Stomach smooth muscle (tissue), 2 donors: ENCODE data around the gene SMOC2.

Source experiments
- H3K27ac ChIP-seq: one replicate; pipeline ENCODE4 v1.7.0; 2013; ENCODE audit warnings: mild to moderate bottlenecking, low read length, inconsistent platforms
- H3K27me3 ChIP-seq, 2 donors: one replicate each; pipeline ENCODE4 v1.7.0; 2013; ENCODE audit warnings: low read length in 2 of 2; ENCODE audit not compliant: insufficient read depth in 2 of 2, control insufficient read depth in 1 of 2
- H3K36me3 ChIP-seq, 2 donors: one replicate each; pipeline ENCODE4 v1.7.0; 2013; ENCODE audit warnings: low read length in 2 of 2; ENCODE audit not compliant: control insufficient read depth in 2 of 2, insufficient read depth in 2 of 2
- H3K4me1 ChIP-seq: one replicate; pipeline ENCODE4 v1.7.0; 2013; ENCODE audit warnings: low read length; ENCODE audit not compliant: control insufficient read depth, insufficient read depth
- H3K4me3 ChIP-seq, 2 donors: one replicate each; pipeline ENCODE4 v1.7.0; 2013; ENCODE audit warnings: low read length in 2 of 2
- H3K9ac ChIP-seq, 2 donors: one replicate each; pipeline ENCODE4 v1.7.0; 2013; ENCODE audit warnings: low read length in 2 of 2, mild to moderate bottlenecking in 1 of 2
- H3K9me3 ChIP-seq, 2 donors: one replicate each; pipeline ENCODE4 v1.7.0; 2013; ENCODE audit warnings: low read length in 2 of 2; ENCODE audit not compliant: control insufficient read depth in 2 of 2
- donor health status: healthy.
- donor health status: Pancreatic carcinoma.

Gene SMOC2

GRCh38 chr6:168415993-168416530 is 24.9 kb upstream of the SMOC2 start:
- Histone ChIP-seq H3K4me3 (no peak overlapping the region), H3K36me3 (no peaks in the 10 kb centered on the region), H3K9ac (no peak overlapping the region), H3K4me1 (peaks cover 25% of the 10 kb centered on the region), H3K27me3 (no peaks in the 10 kb centered on the region), H3K27ac (no peak overlapping the region), H3K9me3 (no peaks in the 10 kb centered on the region)

DNA sequence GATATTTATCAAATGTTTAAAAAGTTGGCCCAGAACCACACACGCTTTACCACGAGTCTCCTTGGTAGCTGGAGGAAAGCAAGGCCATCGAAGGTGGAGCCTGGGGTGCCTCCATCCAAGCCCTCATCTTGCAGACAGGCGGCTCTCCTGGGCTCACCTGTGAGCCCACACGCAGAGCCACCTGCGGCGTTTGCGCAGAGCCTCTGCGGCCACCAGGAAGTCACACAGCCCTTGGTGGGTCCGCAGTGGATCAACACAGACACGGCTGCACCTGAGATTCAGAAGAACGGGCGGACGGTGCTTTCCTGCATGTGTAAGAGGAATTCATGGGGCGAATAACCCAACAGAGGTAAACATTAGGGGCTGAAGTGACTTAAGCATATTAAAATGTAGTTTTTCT is 24.5 kb upstream of the SMOC2 start:
- Histone ChIP-seq H3K9ac (no peak overlapping the region), H3K4me1 (peaks cover 25% of the 10 kb centered on the region), H3K9me3 (no peaks in the 10 kb centered on the region), H3K27ac (no peak overlapping the region), H3K27me3 (no peaks in the 10 kb centered on the region), H3K36me3 (no peaks in the 10 kb centered on the region), H3K4me3 (no peak overlapping the region)

GRCh38 chr6:168417191-168417590 is 23.8 kb upstream of the SMOC2 start:
- H3K27ac ChIP-seq = no peak overlapping the region
- H3K4me3 ChIP-seq = no peak overlapping the region
- no peaks in the 10 kb centered on the region for H3K9me3 ChIP-seq
- no peak overlapping the region for H3K9ac ChIP-seq
- H3K4me1 ChIP-seq = peaks cover 25% of the 10 kb centered on the region
- H3K27me3 ChIP-seq = no peaks in the 10 kb centered on the region
- H3K36me3 ChIP-seq = no peaks in the 10 kb centered on the region

DNA sequence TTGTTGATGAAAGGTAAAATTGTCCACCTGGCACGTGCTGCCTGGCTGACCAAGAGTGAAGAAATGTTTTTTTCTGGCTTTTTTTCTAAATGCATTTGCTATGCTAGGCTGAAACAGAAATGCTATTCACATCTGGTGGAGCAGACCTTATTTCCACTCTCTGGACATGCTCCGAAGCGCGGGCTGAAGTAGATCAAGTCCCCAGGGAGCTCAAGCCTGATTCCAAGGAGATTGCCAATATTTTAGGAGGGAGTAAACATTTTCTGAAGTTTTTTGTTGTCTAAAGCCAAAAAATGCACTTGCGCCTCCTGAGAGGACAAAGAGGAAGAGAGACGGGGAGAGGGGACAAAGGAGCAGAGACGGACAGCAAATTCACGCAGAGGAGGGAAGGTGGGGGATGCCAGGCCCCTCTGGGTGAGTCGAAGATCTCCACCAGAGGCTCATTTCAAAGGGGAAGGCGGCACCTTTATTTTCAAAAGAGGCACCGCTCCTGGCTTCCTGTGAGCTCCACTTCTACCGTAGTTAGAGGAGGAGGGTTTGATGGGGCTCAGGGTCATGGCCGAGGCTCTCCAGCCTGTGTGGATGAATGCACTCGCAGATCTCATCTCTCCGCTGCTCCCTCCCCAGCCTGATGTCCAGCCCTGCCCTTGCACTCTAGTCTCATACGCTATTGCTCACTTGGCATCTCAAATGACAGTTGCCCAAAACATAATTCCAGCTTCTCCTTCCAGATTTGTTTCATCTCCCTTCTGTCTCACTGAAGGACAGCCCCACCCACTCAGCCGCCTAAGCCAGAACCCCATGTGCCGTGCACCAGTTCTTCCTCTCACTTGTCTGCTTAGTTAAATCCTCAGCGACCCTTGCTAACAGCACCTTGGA is 23.1 kb upstream of the SMOC2 start:
- Histone ChIP-seq H3K9me3 (no peaks in the 10 kb centered on the region), H3K27ac (no peak overlapping the region), H3K27me3 (no peaks in the 10 kb centered on the region), H3K36me3 (no peaks in the 10 kb centered on the region), H3K4me1 (peaks cover 25% of the 10 kb centered on the region), H3K4me3 (peak overlapping the region in 1 of 2 donors; percentile 47), H3K9ac (no peak overlapping the region)

DNA sequence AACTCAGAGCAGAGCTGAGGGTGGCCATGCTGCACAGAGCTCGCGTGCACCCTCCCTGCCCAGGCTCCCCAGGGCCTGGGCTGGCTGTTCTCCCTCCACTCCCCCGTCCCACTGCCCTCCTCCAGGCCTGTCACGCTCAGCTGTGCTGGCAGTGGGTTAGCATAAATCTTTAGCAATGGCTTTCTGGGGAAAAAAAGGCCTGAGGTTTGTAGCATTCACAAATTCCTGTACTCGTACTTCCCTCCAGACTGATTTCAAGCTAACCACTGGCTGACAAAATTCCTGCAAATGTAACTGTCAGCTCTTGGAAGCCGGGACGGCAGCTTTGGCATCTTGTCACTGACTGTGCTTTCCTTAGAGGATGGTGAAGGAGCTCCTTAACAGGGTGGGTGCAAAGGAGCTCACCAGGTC is 22.3 kb upstream of the SMOC2 start:
- Histone ChIP-seq H3K4me3 (no peak overlapping the region), H3K27ac (no peak overlapping the region), H3K9ac (no peak overlapping the region), H3K9me3 (no peaks in the 10 kb centered on the region), H3K4me1 (peaks cover 25% of the 10 kb centered on the region), H3K27me3 (no peaks in the 10 kb centered on the region), H3K36me3 (no peaks in the 10 kb centered on the region)

- Histone ChIP-seq H3K9ac (no peak overlapping the region), H3K36me3 (no peaks in the 10 kb centered on the region), H3K27ac (no peak overlapping the region)
These were observed 21.4 kb upstream of the SMOC2 start for GRCh38 chr6:168419569-168419968.

GRCh38 chr6:168420084-168420483 is 20.9 kb upstream of the SMOC2 start:
- Histone ChIP-seq H3K4me1 (peaks cover 20% of the 10 kb centered on the region), H3K4me3 (no peak overlapping the region), H3K36me3 (no peaks in the 10 kb centered on the region), H3K27ac (no peak overlapping the region), H3K27me3 (no peaks in the 10 kb centered on the region), H3K9me3 (no peaks in the 10 kb centered on the region), H3K9ac (no peak overlapping the region)

More at GRCh38 chr6:168419569-168419968, 21.4 kb upstream of the SMOC2 start:
- H3K27me3 ChIP-seq = no peaks in the 10 kb centered on the region
- no peak overlapping the region for H3K4me3 ChIP-seq
- H3K9me3 ChIP-seq = no peaks in the 10 kb centered on the region
- H3K4me1 ChIP-seq = peaks cover 24% of the 10 kb centered on the region

DNA sequence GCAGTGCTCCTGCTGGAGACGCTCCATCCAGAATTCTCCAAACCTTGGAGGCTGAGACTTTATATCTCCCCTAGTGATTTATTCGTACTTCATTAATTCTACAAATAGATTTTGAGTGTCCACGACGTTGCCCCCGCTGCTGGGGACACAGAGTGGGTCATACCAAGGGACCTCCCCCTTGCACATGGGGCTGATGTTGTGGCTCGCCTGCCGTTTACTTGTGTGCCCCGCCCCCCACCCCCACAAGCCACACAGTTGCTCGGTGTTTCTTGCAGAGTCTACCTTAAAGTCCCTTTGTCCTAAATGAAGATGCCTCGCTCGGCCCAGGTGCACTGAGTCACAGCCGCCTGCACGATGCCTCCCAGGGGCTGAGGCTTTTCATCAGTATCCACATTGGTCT is 20.3 kb upstream of the SMOC2 start:
- Histone ChIP-seq H3K9me3 (no peaks in the 10 kb centered on the region), H3K27me3 (no peaks in the 10 kb centered on the region), H3K27ac (no peak overlapping the region), H3K9ac (no peak overlapping the region), H3K4me3 (no peak overlapping the region), H3K4me1 (peaks cover 14% of the 10 kb centered on the region), H3K36me3 (no peaks in the 10 kb centered on the region)

DNA sequence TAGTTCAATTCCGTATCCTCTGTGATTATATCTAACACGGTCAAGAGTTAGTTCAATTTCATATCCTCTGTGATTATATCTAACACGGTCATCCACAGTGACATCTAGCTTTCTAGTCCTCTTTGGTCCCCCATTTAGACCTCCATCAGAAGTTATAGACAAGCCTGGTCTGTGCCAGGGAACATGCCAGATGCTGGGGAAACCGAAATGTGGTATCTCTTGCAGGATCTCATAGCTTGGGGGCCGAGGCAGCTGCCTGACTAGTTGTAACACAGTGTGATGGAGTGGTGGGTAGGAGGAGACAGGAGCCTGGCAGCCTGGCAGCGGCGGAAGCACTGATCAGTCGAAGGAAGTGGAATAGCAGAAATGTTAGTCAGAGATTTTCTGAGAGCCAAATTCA is 13.8 kb upstream of the SMOC2 start:
- no peak overlapping the region for H3K27ac ChIP-seq
- H3K9me3 ChIP-seq = no peaks in the 10 kb centered on the region
- no peak overlapping the region for H3K9ac ChIP-seq
- H3K27me3 ChIP-seq = no peaks in the 10 kb centered on the region
- H3K36me3 ChIP-seq = no peaks in the 10 kb centered on the region
- H3K4me1 ChIP-seq = no peaks in the 10 kb centered on the region
- H3K4me3 ChIP-seq = no peak overlapping the region

GRCh38 chr6:168428052-168428826 is 12.7 kb upstream of the SMOC2 start:
- no peak overlapping the region for H3K27ac ChIP-seq

More at GRCh38 chr6:168428052-168428826, 12.7 kb upstream of the SMOC2 start:
- no peak overlapping the region for H3K9ac ChIP-seq
- no peaks in the 10 kb centered on the region for H3K9me3 ChIP-seq
- no peaks in the 10 kb centered on the region for H3K36me3 ChIP-seq
- no peaks in the 10 kb centered on the region for H3K27me3 ChIP-seq
- H3K4me3 ChIP-seq = no peak overlapping the region
- H3K4me1 ChIP-seq = no peaks in the 10 kb centered on the region
